Erythroblast (primary cell): ENCODE data around the gene SGK1.

ENCODE experiments used
- GATA1 ChIP-seq: IDR thresholded peaks from 2 replicates; pipeline ENCODE4 v1.6.1; 2011; ENCODE audit warnings: low read depth, mild to moderate bottlenecking, control low read depth, low read length, moderate library complexity
- POLR2A ChIP-seq: IDR thresholded peaks from 2 replicates; pipeline ENCODE4 v1.6.1; 2011; ENCODE audit warnings: mild to moderate bottlenecking, low read length

- TF ChIP-seq POLR2A (no peak), GATA1 (no peak)
Observed at GRCh38 chr6:134321246-134321645, 3.3 kb upstream of the SGK1 start.
